Osteoblast (primary cell): Measurements from ENCODE around the gene FASN. TPM values are rescaled to one million over a fixed set of nuclear protein-coding genes. Genes with fewer than 3 reads are reported as not detected.
A peak's percentile ranks its signal among the peaks of the same experiment; 100 is the strongest.
"Not testable (repeated sequence)": the region's sequence is repeated elsewhere in the genome, so short reads cannot be mapped to it uniquely, and the experiment has no call there.

Source experiments
- DNase-seq: peaks from one replicate; pipeline ENCODE4 v3.0.0; 2011; ENCODE audit warnings: low spot score, mixed read lengths; ENCODE audit not compliant: insufficient read length; ENCODE audit errors: missing footprints
- H2AFZ ChIP-seq: 2 replicates; pipeline ENCODE4 v1.6.0; 2011; ENCODE audit warnings: mild to moderate bottlenecking, low read length
- H3K27ac ChIP-seq: 2 replicates; pipeline ENCODE4 v1.5.1; 2011; ENCODE audit warnings: mild to moderate bottlenecking, low read depth, low read length, moderate library complexity
- H3K27me3 ChIP-seq: 2 replicates; pipeline ENCODE4 v1.6.0; 2012; ENCODE audit warnings: mild to moderate bottlenecking, control low read depth, inconsistent platforms, low read length, moderate library complexity; ENCODE audit not compliant: insufficient read depth
- H3K36me3 ChIP-seq: 2 replicates; pipeline ENCODE4 v1.5.1; 2011; ENCODE audit warnings: mild to moderate bottlenecking, low read length, control low read depth, moderate library complexity; ENCODE audit not compliant: insufficient read depth
- H3K4me1 ChIP-seq: 2 replicates; pipeline ENCODE4 v1.5.1; 2011; ENCODE audit warnings: mild to moderate bottlenecking, low read length, control low read depth, moderate library complexity; ENCODE audit not compliant: insufficient read depth
- H3K4me2 ChIP-seq: 2 replicates; pipeline ENCODE4 v1.6.0; 2011; ENCODE audit warnings: mild to moderate bottlenecking, low read length; ENCODE audit not compliant: insufficient read depth
- H3K4me3 ChIP-seq: fragments of 200-600 bp; sonication (generic); 3 replicates; pipeline ENCODE4 v1.5.1; 2012; ENCODE audit warnings: mild to moderate bottlenecking, low read length, inconsistent platforms; ENCODE audit not compliant: insufficient read depth
- H3K79me2 ChIP-seq: 2 replicates; pipeline ENCODE4 v1.6.0; 2012; ENCODE audit warnings: mild to moderate bottlenecking, low read length, control low read depth, inconsistent platforms; ENCODE audit not compliant: insufficient read depth
- H3K9me3 ChIP-seq: 2 replicates; pipeline ENCODE4 v1.5.1; 2011; ENCODE audit warnings: low read depth, low read length, control low read depth
- H4K20me1 ChIP-seq: 2 replicates; pipeline ENCODE4 v1.6.0; 2012; ENCODE audit warnings: mild to moderate bottlenecking, low read length, control low read depth; ENCODE audit not compliant: insufficient read depth
- CTCF ChIP-seq: IDR thresholded peaks from 2 replicates; pipeline ENCODE4 v1.5.1; 2011; ENCODE audit warnings: mild to moderate bottlenecking, low read depth, low read length, moderate library complexity; ENCODE audit errors: extremely low read depth
- total RNA-seq: library from RNA; depleted of rRNA; stranded (reverse); fragments of >200 nt; gene quantifications from 2 replicates; pipeline ENCODE4 v1.2.3, GENCODE V29; 2012

The FASN gene
- total RNA-seq, 1 donor = 142 TPM

- no peak overlapping the region for H3K4me3 ChIP-seq
These were observed 58.2 kb downstream of the FASN start for GRCh38 chr17:82039695-82040299.

DNA sequence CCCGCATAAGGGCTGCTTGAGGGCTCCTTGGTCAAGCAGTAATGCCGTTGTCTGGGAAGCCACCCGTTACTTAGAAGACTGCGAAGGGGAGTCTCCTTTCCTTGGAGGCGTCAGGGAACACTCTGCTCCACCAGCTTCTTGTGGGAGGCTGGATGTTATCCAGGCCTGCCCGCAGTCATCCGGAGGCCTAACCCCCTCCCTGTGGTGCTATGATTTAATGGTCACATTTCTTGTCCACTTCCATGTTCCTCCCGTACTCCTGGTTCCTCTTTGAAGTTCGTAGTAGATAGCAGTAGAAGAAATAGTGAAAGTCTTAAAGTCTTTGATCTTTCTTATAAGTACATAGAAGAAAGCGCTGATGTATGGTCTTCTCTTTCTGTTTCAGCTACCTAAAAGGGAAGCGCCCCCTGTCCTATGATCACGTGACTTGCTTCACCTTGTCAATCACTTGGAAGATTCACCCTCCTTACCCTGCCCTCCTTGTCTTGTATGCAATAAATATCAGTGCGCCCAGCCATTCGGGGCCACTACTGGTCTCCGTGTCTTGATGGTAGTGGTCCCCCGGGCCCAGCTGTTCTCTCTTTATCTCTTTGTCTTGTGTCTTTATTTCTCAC is 59.1 kb downstream of the FASN start:
- not testable (repeated sequence) for H3K27ac ChIP-seq, H4K20me1 ChIP-seq, H3K79me2 ChIP-seq, H3K4me3 ChIP-seq, H3K27me3 ChIP-seq, H3K9me3 ChIP-seq, H3K4me2 ChIP-seq, H2AFZ ChIP-seq, DNase-seq, H3K36me3 ChIP-seq
- peaks cover 20% of the 10 kb centered on the region for H3K4me1 ChIP-seq

More at GRCh38 chr17:82039695-82040299, 58.2 kb downstream of the FASN start:
- Histone ChIP-seq H3K27me3 (no peaks in the 10 kb centered on the region), H3K9me3 (no peaks in the 10 kb centered on the region), H3K4me2 (no peak overlapping the region), H3K27ac (no peak overlapping the region), H3K79me2 (no peaks in the 10 kb centered on the region), H3K4me1 (peaks cover 20% of the 10 kb centered on the region), H4K20me1 (peaks cover 5% of the 10 kb centered on the region), H3K36me3 (no peaks in the 10 kb centered on the region), H2AFZ (no peak overlapping the region)
- DNase-seq = no peak
- no peak for TF ChIP-seq CTCF

DNA sequence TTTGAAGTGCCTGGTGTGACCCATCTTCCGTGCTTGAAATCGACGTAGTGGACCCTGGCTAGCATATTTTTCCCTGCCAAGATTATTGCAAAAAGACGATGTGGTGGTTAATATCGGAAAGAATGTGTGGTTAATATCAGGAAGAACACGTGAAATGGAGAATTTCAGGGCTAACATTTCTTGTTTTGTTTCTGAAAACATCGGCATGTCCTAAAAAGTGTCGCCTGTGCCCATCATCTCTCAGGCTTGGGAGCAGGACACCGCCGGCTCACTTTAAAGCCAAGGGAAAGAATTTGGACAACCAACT is 60.2 kb downstream of the FASN start:
- H3K36me3 ChIP-seq = no peaks in the 10 kb centered on the region
- DNase-seq = no peak
- H3K9me3 ChIP-seq = no peaks in the 10 kb centered on the region
- H3K27me3 ChIP-seq = no peaks in the 10 kb centered on the region
- peak overlapping the region; percentile 95 for H3K4me2 ChIP-seq
- peaks cover 5% of the 10 kb centered on the region for H4K20me1 ChIP-seq
- no peak for TF ChIP-seq CTCF
- H3K79me2 ChIP-seq = no peaks in the 10 kb centered on the region
- H3K4me3 ChIP-seq = peak overlapping the region; percentile 83
- H3K27ac ChIP-seq = peak overlapping the region; percentile 60
- H3K4me1 ChIP-seq = peaks cover 20% of the 10 kb centered on the region
- peak overlapping the region; percentile 93 for H2AFZ ChIP-seq

DNA sequence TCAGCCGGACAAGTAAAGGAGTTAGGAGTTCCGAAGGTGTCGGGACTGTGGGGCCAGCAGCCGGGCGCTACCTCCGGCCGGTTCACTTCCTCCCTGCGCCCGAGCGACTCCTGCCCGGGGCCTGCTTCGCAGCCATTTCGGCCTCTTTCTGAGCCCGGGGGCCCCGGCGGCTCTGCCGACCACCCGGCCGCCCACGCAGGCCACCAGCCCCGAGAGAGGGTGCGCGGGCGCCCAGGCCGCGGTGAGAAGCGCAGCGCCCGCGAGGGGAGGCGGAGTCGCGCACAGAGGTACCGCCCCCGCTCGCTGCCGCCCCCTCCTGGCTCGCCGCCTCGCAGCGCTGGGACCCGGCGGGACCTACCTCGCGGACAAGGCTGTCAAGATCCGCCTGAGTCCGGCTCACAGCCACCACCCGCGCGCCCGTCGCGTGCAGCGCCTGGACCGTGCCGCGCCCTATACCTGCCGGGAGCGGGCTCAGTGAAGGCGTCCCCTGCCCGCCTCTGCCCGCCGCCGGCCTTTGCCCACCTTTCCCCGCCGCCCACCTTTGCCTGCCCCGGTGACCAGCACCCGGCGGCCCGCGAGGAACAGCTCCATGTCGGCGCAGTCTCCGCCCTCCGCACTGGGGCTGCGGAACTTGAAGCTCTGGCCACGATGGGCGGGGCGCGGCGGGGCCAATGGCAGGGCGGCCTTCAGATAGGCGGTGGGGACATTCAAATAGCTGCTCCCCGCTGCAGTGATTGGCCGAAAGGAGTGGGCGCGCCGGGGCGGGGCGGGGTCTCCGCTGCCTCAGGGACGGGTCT is 60.7 kb downstream of the FASN start, which contains the start of gene DCXR:
DCXR (minus strand) TSS at position 606 of the 797 bp plus-strand sequence; CDS start at position 591, 15 bp downstream.
- H3K27ac ChIP-seq = peak within 1 kb of the TSS; percentile 60
- no peaks in the 10 kb centered on the region for H3K79me2 ChIP-seq
- H3K27me3 ChIP-seq = no peaks in the 10 kb centered on the region
- H2AFZ ChIP-seq = peak within 1 kb of the TSS; percentile 93
- peak within 1 kb of the TSS; percentile 83 for H3K4me3 ChIP-seq
- H3K9me3 ChIP-seq = no peaks in the 10 kb centered on the region
- no peaks in the 10 kb centered on the region for H3K36me3 ChIP-seq
- H3K4me2 ChIP-seq = peak within 1 kb of the TSS; percentile 95
- TF ChIP-seq CTCF = peak; percentile 56
- peaks cover 20% of the 10 kb centered on the region for H3K4me1 ChIP-seq
- DNase-seq = peak; percentile 100
- H4K20me1 ChIP-seq = peaks cover 5% of the 10 kb centered on the region
